H7 (cell line): ENCODE data around the gene CCDC33. TPM values are rescaled to one million over a fixed set of nuclear protein-coding genes. Genes with fewer than 3 reads are reported as not detected.
A peak's percentile ranks its signal among the peaks of the same experiment; 100 is the strongest.

Experiments used
- DNase-seq: peaks from one replicate; pipeline ENCODE4 v3.0.0; 2012
- H3K27me3 ChIP-seq: 2 replicates; pipeline ENCODE4 v1.6.0; 2011; ENCODE audit warnings: mild to moderate bottlenecking, low read length; ENCODE audit not compliant: control insufficient read depth, insufficient read depth
- H3K36me3 ChIP-seq: replicated peaks from 2 replicates; pipeline ENCODE4 v1.5.1; 2011; ENCODE audit warnings: low read length; ENCODE audit not compliant: control insufficient read depth, insufficient read depth
- H3K4me3 ChIP-seq: 2 replicates; pipeline ENCODE4 v1.5.1; 2011; ENCODE audit warnings: low read depth, mild to moderate bottlenecking, control low read depth, low read length, moderate library complexity; ENCODE audit not compliant: insufficient read depth
- total RNA-seq: library from RNA; depleted of rRNA; stranded (reverse); fragments of >200 nt; shearing (Covaris generic); gene quantifications from 2 replicates; pipeline ENCODE4 v1.2.3, GENCODE V29; 2014; rRNA removed

The CCDC33 gene
- total RNA-seq, 1 experiment from 2014 or later: 4.8 TPM

DNA sequence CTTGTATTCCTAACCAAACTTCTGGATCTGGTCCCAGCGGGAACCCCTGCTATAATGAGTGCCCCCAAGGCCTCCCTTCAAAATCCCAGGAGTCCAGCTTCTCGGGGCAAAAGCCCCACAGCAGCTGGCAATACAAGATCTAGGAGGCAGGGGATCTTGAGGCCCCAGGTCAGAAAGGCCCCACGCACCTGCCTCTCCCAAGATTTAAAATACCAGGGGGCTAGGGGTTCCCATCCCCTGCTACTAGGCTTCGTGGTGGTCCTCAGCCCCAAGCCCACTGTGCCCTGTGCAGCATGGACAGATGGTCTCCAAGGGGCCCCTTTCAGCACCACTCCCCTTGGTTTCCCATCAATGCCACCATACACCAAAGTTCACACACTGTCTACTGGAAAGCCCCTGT is 147.2 kb downstream of the CCDC33 start:
- Histone ChIP-seq H3K4me3 (no peak overlapping the region), H3K36me3 (no peaks in the 10 kb centered on the region), H3K27me3 (no peaks in the 10 kb centered on the region)
- DNase-seq: no peak

DNA sequence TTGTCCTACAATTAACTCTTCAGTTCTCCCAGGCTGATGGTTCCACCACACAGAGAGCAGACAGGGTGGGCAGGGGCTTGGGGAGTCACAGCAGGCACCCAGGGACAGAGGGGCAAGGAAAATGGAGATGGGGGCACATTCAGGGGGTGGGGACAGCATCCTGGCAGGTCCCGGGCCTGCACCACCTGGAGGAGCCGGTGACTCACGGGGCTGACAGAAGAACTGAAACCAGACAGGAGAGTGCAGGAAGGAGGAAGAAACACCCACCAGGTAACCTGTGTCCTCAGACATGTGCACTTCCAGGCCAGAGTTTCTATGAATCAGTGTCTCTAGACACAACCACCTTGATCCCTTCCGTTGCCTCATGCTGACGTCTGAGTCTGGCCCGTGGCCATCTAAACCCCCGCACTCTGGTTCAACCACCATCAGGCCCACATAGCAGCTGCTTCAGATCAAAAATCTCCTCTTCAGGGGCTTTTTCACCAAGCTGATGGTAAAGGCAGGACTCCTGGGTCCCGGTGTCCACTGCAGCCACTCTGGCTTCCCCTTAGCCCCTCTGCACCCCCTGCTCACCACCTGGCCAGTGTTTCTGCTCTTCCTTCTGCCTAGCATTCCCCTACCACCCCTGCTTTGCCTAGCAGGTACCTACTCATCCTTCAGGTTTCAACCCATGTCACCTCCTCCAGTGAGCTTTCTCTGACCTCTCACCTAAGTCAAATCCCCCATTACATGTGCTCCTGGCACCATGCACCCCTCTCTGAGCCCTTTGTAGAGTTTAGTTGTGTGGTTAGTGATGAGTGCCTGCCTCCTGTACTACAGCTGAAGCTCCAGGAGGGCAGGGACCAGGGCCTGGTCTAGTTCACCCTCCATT is 147.8 kb downstream of the CCDC33 start:
- H3K27me3 ChIP-seq: no peaks in the 10 kb centered on the region
- H3K36me3 ChIP-seq: no peaks in the 10 kb centered on the region
- H3K4me3 ChIP-seq: no peak overlapping the region
- DNase-seq: no peak

DNA sequence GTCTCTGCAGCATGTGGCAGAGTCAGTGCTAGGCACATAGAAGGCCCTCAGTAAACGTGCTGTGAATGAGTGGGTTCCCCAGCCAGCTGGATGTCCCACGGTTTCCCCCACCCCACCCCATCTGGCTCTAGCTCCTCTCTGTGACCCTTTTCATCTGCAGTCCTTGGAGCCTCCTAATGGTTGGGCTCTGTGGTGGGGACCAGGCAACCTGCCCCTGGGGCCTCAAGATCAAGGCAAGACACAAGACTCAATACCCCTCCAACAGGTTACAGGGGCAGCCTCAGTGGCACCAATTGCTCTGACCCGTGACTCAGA is 148.4 kb downstream of the CCDC33 start:
- Histone ChIP-seq H3K27me3 (no peaks in the 10 kb centered on the region), H3K4me3 (no peak overlapping the region), H3K36me3 (no peaks in the 10 kb centered on the region)
- DNase-seq: no peak

DNA sequence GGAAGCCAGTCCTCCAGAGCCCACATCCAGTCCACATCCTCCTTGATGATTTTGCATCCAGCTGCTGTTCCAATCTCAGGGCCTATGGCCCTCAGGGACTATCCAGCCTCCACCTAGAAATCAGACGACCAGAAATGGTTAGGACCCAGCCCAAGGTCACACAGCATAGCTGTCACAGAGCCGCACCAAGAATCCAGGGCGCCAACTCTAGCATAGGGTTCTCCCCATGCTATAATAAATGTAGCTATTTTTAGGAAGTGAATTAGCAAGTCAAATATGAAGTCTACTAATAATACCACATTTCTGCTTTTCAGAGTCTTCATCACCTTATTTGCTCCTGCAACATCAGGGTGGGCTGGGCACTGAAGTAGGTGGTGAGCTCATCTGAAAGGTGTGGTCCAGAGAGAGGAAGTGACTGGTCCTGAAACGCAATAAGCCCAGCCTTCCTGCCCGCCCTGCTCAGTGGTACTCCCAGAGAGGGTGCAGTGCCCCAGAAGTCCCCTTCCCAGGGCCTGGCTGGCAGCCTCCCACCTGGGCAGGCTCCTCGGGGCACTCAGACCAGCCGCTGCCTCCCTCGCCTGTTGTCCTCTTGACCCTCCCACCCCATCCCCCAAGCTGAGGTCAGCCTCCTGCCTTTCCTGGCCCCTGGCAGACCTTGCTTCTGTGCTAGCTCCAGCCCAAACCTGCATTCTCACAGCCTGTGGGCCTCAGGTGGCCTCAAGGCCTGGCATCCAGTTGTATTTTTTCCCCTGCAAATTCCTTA is 148.9 kb downstream of the CCDC33 start:
- Histone ChIP-seq H3K27me3 (no peaks in the 10 kb centered on the region), H3K4me3 (no peak overlapping the region), H3K36me3 (no peaks in the 10 kb centered on the region)
- DNase-seq: peak; percentile 66

DNA sequence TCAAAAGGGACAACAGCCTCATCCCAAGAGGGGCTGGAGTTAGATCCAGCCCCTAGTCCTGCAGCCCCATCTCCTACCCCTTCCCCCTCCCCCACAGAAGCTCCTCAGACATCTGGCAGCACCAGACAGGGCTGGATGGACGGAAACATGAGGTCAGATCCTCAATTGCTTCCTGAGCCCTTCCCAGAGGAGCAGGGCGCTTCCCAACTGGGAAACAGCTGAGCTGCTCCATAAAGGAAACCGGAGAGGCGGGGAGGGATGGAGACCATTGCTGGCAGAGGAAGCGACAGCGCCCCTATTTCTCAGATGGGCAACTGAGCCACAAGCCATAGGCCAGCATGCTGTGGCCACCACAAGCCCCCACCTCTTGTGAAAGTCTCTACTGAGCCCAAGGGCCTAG is 149.6 kb downstream of the CCDC33 start:
- peak; percentile 51 for DNase-seq
- Histone ChIP-seq H3K4me3 (no peak overlapping the region), H3K36me3 (no peaks in the 10 kb centered on the region), H3K27me3 (no peaks in the 10 kb centered on the region)

Other genes starting within 250 kb of the CCDC33 start
- 10.5 and 13.6 TPM in 2 replicates for gene STOML1, start 244.0 kb upstream of the CCDC33 start, total RNA-seq
- gene PML, start 241.6 kb upstream of the CCDC33 start, total RNA-seq: 23.2 and 24.9 TPM in 2 replicates
- gene GOLGA6A, start 153.8 kb upstream of the CCDC33 start, total RNA-seq: 2.2 and 4.7 TPM in 2 replicates
- gene ISLR2, start 105.7 kb upstream of the CCDC33 start, total RNA-seq: 5.7 and 6.3 TPM in 2 replicates
- 15.1 and 20.5 TPM in 2 replicates for gene ISLR, start 62.6 kb upstream of the CCDC33 start, total RNA-seq
- gene STRA6, start 33.5 kb upstream of the CCDC33 start, total RNA-seq: 10.3 and 10.8 TPM in 2 replicates
- 5.2 and 5.6 TPM in 2 replicates for gene CYP11A1, start 131.3 kb downstream of the CCDC33 start, total RNA-seq
- gene SEMA7A, start 197.6 kb downstream of the CCDC33 start, total RNA-seq: 26.8 and 36.0 TPM in 2 replicates
- 83.0 and 105 TPM in 2 replicates for gene UBL7, start 224.8 kb downstream of the CCDC33 start, total RNA-seq